DOHH2 (cell line): Measurements from ENCODE around the gene FRYL.

ENCODE experiments used
- H3F3A ChIP-seq: fragments of 200-600 bp; sonication (generic), shearing (Covaris generic); 2 replicates; pipeline ENCODE4 v1.6.0; 2016; ENCODE audit warnings: antibody characterized with exemption, mild to moderate bottlenecking; ENCODE audit not compliant: control insufficient read depth, insufficient read depth
- H3K27ac ChIP-seq: fragments of 200-600 bp; sonication (generic); 2 replicates; pipeline ENCODE4 v1.5.1; 2014; ENCODE audit warnings: low read depth, mild to moderate bottlenecking, low read length, moderate library complexity
- H3K27me3 ChIP-seq: fragments of 200-600 bp; sonication (generic); 2 replicates; pipeline ENCODE4 v1.6.1; 2014; ENCODE audit warnings: mild to moderate bottlenecking, low read length, mixed read lengths; ENCODE audit not compliant: control insufficient read depth
- H3K36me3 ChIP-seq: fragments of 200-600 bp; sonication (generic); 2 replicates; pipeline ENCODE4 v1.6.1; 2014; ENCODE audit warnings: mild to moderate bottlenecking, low read length, moderate library complexity, mixed read lengths; ENCODE audit not compliant: control insufficient read depth
- H3K4me1 ChIP-seq: fragments of 200-600 bp; sonication (generic); 2 replicates; pipeline ENCODE4 v1.6.1; 2014; ENCODE audit warnings: mild to moderate bottlenecking, low read length, mixed read lengths; ENCODE audit not compliant: control insufficient read depth
- H3K4me2 ChIP-seq: fragments of 200-600 bp; sonication (generic); 2 replicates; pipeline ENCODE4 v1.6.0; 2014; ENCODE audit warnings: mild to moderate bottlenecking, low read length, moderate library complexity
- H3K4me3 ChIP-seq: fragments of 200-600 bp; sonication (generic); 2 replicates; pipeline ENCODE4 v1.5.1; 2014; ENCODE audit warnings: mild to moderate bottlenecking, low read length, mixed read lengths
- H3K79me2 ChIP-seq: fragments of 200-600 bp; sonication (generic); 2 replicates; pipeline ENCODE4 v1.6.1; 2014; ENCODE audit warnings: mild to moderate bottlenecking, low read length, mixed read lengths; ENCODE audit not compliant: control insufficient read depth
- H3K9me2 ChIP-seq: fragments of 200-600 bp; sonication (generic); replicated peaks from 2 replicates; pipeline ENCODE4 v1.6.1; 2014; ENCODE audit warnings: mild to moderate bottlenecking, low read length, mixed read lengths; ENCODE audit not compliant: control insufficient read depth
- H3K9me3 ChIP-seq: fragments of 200-600 bp; sonication (generic); 2 replicates; pipeline ENCODE4 v1.6.1; 2014; ENCODE audit warnings: antibody characterized with exemption, low read length, mixed read lengths; ENCODE audit not compliant: control insufficient read depth, insufficient read depth
- H4K20me1 ChIP-seq: fragments of 200-600 bp; sonication (generic); 2 replicates; pipeline ENCODE4 v1.6.0; 2014; ENCODE audit warnings: low read depth, mild to moderate bottlenecking, antibody characterized with exemption, low read length, moderate library complexity; ENCODE audit not compliant: control insufficient read depth, insufficient read depth
- CTCF ChIP-seq: fragments of 200-600 bp; sonication (generic); IDR thresholded peaks from one replicate; pipeline ENCODE4 v1.5.1; 2014; ENCODE audit warnings: antibody characterized with exemption, mild to moderate bottlenecking, low read depth, low read length; ENCODE audit not compliant: poor library complexity, severe bottlenecking
- EZH2phosphoT487 ChIP-seq: fragments of 200-600 bp; sonication (generic); IDR thresholded peaks from 2 replicates; pipeline ENCODE4 v1.6.1; 2017; ENCODE audit warnings: borderline replicate concordance, mild to moderate bottlenecking, antibody characterized with exemption, low read length, moderate library complexity, mixed read lengths

Gene FRYL

GRCh38 chr4:48798117-48798516 lies 18.0 kb upstream of the FRYL start:
- Histone ChIP-seq H3K79me2 (no peaks in the 10 kb centered on the region), H3K9me3 (no peaks in the 10 kb centered on the region), H3K9me2 (no peaks in the 10 kb centered on the region), H3K27ac (no peak overlapping the region), H3K4me3 (no peak overlapping the region), H3K4me1 (peaks cover 6% of the 10 kb centered on the region; the same call in 1 of the 2 replicates), H4K20me1 (no peaks in the 10 kb centered on the region), H3F3A (no peaks in the 10 kb centered on the region), H3K36me3 (no peaks in the 10 kb centered on the region), H3K27me3 (no peaks in the 10 kb centered on the region), H3K4me2 (no peak overlapping the region)
- TF ChIP-seq EZH2phosphoT487: no peak
- no peak for TF ChIP-seq CTCF

- Histone ChIP-seq H3K4me3 (no peak overlapping the region), H3K27ac (no peak overlapping the region), H3K4me1 (peaks cover 12% of the 10 kb centered on the region), H3K27me3 (no peaks in the 10 kb centered on the region), H3K79me2 (no peaks in the 10 kb centered on the region), H3K4me2 (no peak overlapping the region), H3K9me2 (no peaks in the 10 kb centered on the region), H3K36me3 (no peaks in the 10 kb centered on the region), H3F3A (no peaks in the 10 kb centered on the region), H3K9me3 (no peaks in the 10 kb centered on the region), H4K20me1 (no peaks in the 10 kb centered on the region)
- TF ChIP-seq EZH2phosphoT487 (no peak), CTCF (no peak)
Observed at GRCh38 chr4:48796927-48797679, 17.0 kb upstream of the FRYL start.

GRCh38 chr4:48796191-48796926 lies 16.3 kb upstream of the FRYL start:
- no peak for TF ChIP-seq CTCF
- no peak for TF ChIP-seq EZH2phosphoT487
- Histone ChIP-seq H3K36me3 (no peaks in the 10 kb centered on the region), H3K9me3 (no peaks in the 10 kb centered on the region), H3K79me2 (no peaks in the 10 kb centered on the region), H3K9me2 (no peaks in the 10 kb centered on the region), H3K4me2 (no peak overlapping the region), H4K20me1 (no peaks in the 10 kb centered on the region), H3K4me3 (no peak overlapping the region), H3K27me3 (no peaks in the 10 kb centered on the region), H3F3A (no peaks in the 10 kb centered on the region), H3K4me1 (peaks cover 13% of the 10 kb centered on the region), H3K27ac (no peak overlapping the region)
